Neuronal stem cell (in vitro differentiated cells): ENCODE results near the gene ZNF853.
A peak's percentile ranks its signal among the peaks of the same experiment; 100 is the strongest.

ENCODE experiments used
- DNase-seq: peaks from one replicate; pipeline ENCODE4 v3.0.0-alpha.2; 2013; ENCODE audit warnings: low spot score
- H2AFZ ChIP-seq: one replicate; pipeline ENCODE4 v1.6.1; 2013; ENCODE audit warnings: mild to moderate bottlenecking, low read length, inconsistent platforms
- H2AK5ac ChIP-seq: 2 replicates; pipeline ENCODE4 v1.6.1; 2013; ENCODE audit warnings: low read depth, mild to moderate bottlenecking, inconsistent platforms, low read length, moderate library complexity, mixed read lengths
- H2BK120ac ChIP-seq: 2 replicates; pipeline ENCODE4 v1.6.1; 2013; ENCODE audit warnings: low read depth, mild to moderate bottlenecking, inconsistent platforms, low read length, moderate library complexity, mixed read lengths
- H2BK12ac ChIP-seq: one replicate; pipeline ENCODE4 v1.6.1; 2013; ENCODE audit warnings: low read length, inconsistent platforms
- H2BK15ac ChIP-seq: 2 replicates; pipeline ENCODE4 v1.6.1; 2013; ENCODE audit warnings: mild to moderate bottlenecking, low read length, inconsistent platforms, mixed read lengths
- H2BK5ac ChIP-seq: one replicate; pipeline ENCODE4 v1.6.1; 2013; ENCODE audit warnings: inconsistent platforms, mild to moderate bottlenecking, low read length, moderate library complexity
- H3K14ac ChIP-seq: one replicate; pipeline ENCODE4 v1.6.1; 2013; ENCODE audit warnings: low read length, inconsistent platforms
- H3K18ac ChIP-seq: 2 replicates; pipeline ENCODE4 v1.6.1; 2013; ENCODE audit warnings: low read length, inconsistent platforms
- H3K23ac ChIP-seq: 2 replicates; pipeline ENCODE4 v1.6.1; 2013; ENCODE audit warnings: low read depth, mild to moderate bottlenecking, mixed read lengths, low read length, inconsistent platforms; ENCODE audit not compliant: poor library complexity
- H3K27ac ChIP-seq: replicated peaks from 3 replicates; pipeline ENCODE4 v1.5.1; 2013; ENCODE audit warnings: low read length, inconsistent platforms
- H3K27me3 ChIP-seq, 3 experiments: 2 replicates each; pipeline ENCODE4 v1.6.1; 2013; ENCODE audit warnings: low read length in 3 of 3, mild to moderate bottlenecking in 2 of 3, inconsistent platforms in 1 of 3, low read depth in 1 of 3, mixed read lengths in 1 of 3, moderate library complexity in 1 of 3; ENCODE audit not compliant: control insufficient read depth in 3 of 3, insufficient read depth in 3 of 3
- H3K36me3 ChIP-seq, 2 donors: replicated peaks in 1 of 2; 2 replicates each; pipeline ENCODE4 v1.6.1; 2013; ENCODE audit warnings: low read length in 2 of 2; ENCODE audit not compliant: control insufficient read depth in 2 of 2, insufficient read depth in 2 of 2
- H3K4ac ChIP-seq: 2 replicates; pipeline ENCODE4 v1.6.1; 2013; ENCODE audit warnings: inconsistent platforms, mild to moderate bottlenecking, low read length, moderate library complexity
- H3K4me1 ChIP-seq, 2 donors: 1 replicate in 1 of 2; 2 replicates in 1 of 2; pipeline ENCODE4 v1.6.1; 2013; ENCODE audit warnings: low read length in 2 of 2, low read depth in 1 of 2; ENCODE audit not compliant: control insufficient read depth in 2 of 2, insufficient read depth in 1 of 2
- H3K4me2 ChIP-seq: one replicate; pipeline ENCODE4 v1.6.1; 2013; ENCODE audit warnings: mild to moderate bottlenecking, low read length, inconsistent platforms; ENCODE audit not compliant: insufficient read depth, poor library complexity, severe bottlenecking
- H3K4me3 ChIP-seq, 2 donors: 2 replicates each; pipeline ENCODE4 v1.5.1; 2013; ENCODE audit warnings: low read length in 2 of 2, mild to moderate bottlenecking in 2 of 2, inconsistent platforms in 1 of 2, moderate library complexity in 1 of 2
- H3K79me1 ChIP-seq: one replicate; pipeline ENCODE4 v1.6.1; 2013; ENCODE audit warnings: low read depth, mild to moderate bottlenecking, inconsistent platforms, low read length, moderate library complexity
- H3K9ac ChIP-seq: one replicate; pipeline ENCODE4 v1.6.1; 2013; ENCODE audit warnings: mild to moderate bottlenecking, low read depth, low read length, inconsistent platforms; ENCODE audit not compliant: poor library complexity
- H3K9me3 ChIP-seq, 2 donors: replicated peaks in 1 of 2; 2 replicates each; pipeline versions ENCODE3 to v1.6.1; 2013; ENCODE audit warnings: low read length in 2 of 2, mild to moderate bottlenecking in 2 of 2, inconsistent platforms in 1 of 2, low read depth in 1 of 2, mixed read lengths in 1 of 2, moderate library complexity in 1 of 2; ENCODE audit not compliant: control insufficient read depth in 2 of 2, insufficient read depth in 1 of 2
- H4K8ac ChIP-seq: one replicate; pipeline ENCODE4 v1.6.1; 2013; ENCODE audit warnings: low read depth, mild to moderate bottlenecking, inconsistent platforms, low read length, moderate library complexity
- H4K91ac ChIP-seq: one replicate; pipeline ENCODE4 v1.6.1; 2013; ENCODE audit warnings: low read length, low read depth, mild to moderate bottlenecking, inconsistent platforms; ENCODE audit not compliant: poor library complexity
- WGBS, 2 donors: extraction: QIAGEN DNeasy Blood & Tissue Kit; methylation state at CpG; one replicate each; pipeline ENCODE4 v1.1.7; 2013; ENCODE audit warnings: missing lambda C conversion rate in 2 of 2, mixed read lengths in 1 of 2; ENCODE audit not compliant: insufficient read length in 2 of 2, insufficient replicate concordance in 1 of 2; ENCODE audit errors: extremely low coverage in 2 of 2; 5-methylcytosine and 5-hydroxymethylcytosine counted together

The ZNF853 gene

DNA sequence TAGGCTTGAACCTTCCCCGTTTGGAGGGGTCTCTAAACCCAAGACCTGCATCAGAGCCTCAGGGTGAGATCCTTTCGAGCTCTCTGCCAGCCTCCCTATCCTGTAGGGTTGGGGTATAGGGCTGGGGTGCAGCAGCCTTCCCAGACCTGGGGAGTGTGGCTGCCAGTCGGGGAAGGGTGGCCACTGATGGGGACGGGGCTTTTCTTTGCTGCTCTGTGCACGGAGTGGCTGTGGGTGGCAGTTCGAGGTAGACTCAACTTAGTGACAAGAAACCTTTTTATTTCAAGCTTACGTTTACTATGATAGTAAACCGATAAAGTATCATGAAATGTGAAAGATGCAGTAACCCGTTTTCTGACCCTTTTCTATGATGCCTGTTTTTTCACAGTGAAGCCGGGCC lies 34.7 kb downstream of the ZNF853 start:
- H2AFZ ChIP-seq: no peak overlapping the region
- no peak overlapping the region for H4K8ac ChIP-seq
- no peak overlapping the region for H2BK5ac ChIP-seq
- H3K4me3 ChIP-seq: no peak overlapping the region
- H3K79me1 ChIP-seq: peaks cover 21% of the 10 kb centered on the region
- no peak overlapping the region for H3K27ac ChIP-seq
- no peak overlapping the region for H3K23ac ChIP-seq
- no peak overlapping the region for H3K4me2 ChIP-seq
- DNase-seq: no peak
- H4K91ac ChIP-seq: no peak overlapping the region
- no peak overlapping the region for H2AK5ac ChIP-seq
- no peaks in the 10 kb centered on the region for H3K4me1 ChIP-seq
- H3K4ac ChIP-seq: no peak overlapping the region
- peaks cover 53 to 80% of the 10 kb centered on the region in 2 donors for H3K36me3 ChIP-seq
- H2BK12ac ChIP-seq: no peak overlapping the region
- peaks cover 25 to 32% of the 10 kb centered on the region in 2 donors for H3K9me3 ChIP-seq
- H3K18ac ChIP-seq: no peak overlapping the region
- H3K9ac ChIP-seq: no peak overlapping the region
- H2BK120ac ChIP-seq: no peak overlapping the region
- no peak overlapping the region for H2BK15ac ChIP-seq
- H3K14ac ChIP-seq: no peak overlapping the region
- no peaks in the 10 kb centered on the region for H3K27me3 ChIP-seq
- no CpG with 5 or more reads among the region's 10 CpGs for WGBS, 2 donors

DNA sequence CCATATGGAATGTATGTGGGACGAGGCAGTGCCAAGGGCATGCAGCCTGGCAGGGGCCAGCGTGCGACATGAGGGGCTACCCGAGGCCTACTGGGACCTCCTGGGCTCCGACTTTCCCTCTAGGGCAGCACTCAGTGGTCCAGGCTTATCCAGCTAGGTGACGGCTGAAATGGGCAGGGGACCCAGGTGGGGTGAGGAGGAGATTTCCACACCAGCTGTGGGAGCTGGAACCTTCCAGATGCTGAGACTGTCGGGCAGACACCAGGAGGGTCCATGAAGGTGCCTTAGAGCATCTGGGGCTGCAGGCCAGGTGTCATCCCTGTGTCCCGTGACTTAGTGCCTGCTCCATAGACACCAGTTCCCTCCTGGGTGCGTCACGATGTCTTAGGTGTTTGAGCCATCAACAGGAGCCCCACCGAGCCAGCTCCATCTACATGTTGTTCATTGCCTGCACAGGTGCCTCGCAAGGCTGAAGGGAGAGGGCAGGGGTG lies 35.2 kb downstream of the ZNF853 start:
- H3K79me1 ChIP-seq: peaks cover 21% of the 10 kb centered on the region
- no peaks in the 10 kb centered on the region for H3K4me1 ChIP-seq
- H4K8ac ChIP-seq: no peak overlapping the region
- no peak overlapping the region for H2AK5ac ChIP-seq
- no peak overlapping the region for H3K4ac ChIP-seq
- H3K27me3 ChIP-seq: no peaks in the 10 kb centered on the region
- no CpG with 5 or more reads among the region's 12 CpGs for whole genome bisulfite sequencing, 2 donors
- no peak for DNase-seq
- H2BK5ac ChIP-seq: no peak overlapping the region
- H3K4me3 ChIP-seq: no peak overlapping the region
- H3K9ac ChIP-seq: no peak overlapping the region
- no peak overlapping the region for H4K91ac ChIP-seq
- no peak overlapping the region for H3K18ac ChIP-seq
- peaks cover 25 to 32% of the 10 kb centered on the region in 2 donors for H3K9me3 ChIP-seq
- H2BK15ac ChIP-seq: no peak overlapping the region
- peak overlapping the region; percentile 22 for H3K23ac ChIP-seq
- no peak overlapping the region for H3K14ac ChIP-seq
- peaks cover 54 to 83% of the 10 kb centered on the region in 2 donors for H3K36me3 ChIP-seq
- H3K4me2 ChIP-seq: no peak overlapping the region
- no peak overlapping the region for H2BK12ac ChIP-seq
- H2BK120ac ChIP-seq: no peak overlapping the region
- no peak overlapping the region for H2AFZ ChIP-seq
- no peak overlapping the region for H3K27ac ChIP-seq

DNA sequence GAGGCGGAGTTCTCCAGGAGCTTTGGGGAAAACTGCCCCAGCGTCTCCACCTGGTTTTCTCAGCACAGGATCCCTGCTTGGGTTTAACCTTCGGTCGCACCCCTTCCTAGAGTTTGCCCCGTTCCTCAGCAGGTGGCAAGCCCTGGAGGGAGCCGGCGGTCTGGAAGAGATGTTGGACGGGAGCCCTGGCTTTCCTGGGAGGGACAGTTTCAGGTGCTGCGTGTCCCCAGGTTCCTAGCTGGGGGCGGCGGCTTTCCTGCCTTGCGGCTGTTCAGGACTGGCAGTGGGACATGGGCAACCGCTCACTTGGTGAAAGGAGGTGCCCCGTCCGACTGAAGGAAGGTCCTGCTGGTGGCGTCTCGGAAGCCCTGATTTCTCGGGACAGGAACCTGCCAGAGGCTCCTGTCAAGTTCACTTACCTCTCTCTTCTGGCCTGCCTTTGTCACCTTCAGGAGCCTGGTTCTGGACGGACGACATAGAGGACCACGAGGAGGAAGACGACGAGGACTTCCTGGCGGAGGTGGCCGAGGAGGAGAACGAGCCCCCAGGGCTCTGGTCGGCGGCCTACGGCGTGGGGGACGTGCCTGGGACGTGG lies 36.5 kb downstream of the ZNF853 start:
- Histone ChIP-seq H2BK5ac (peak overlapping the region; percentile 71), H3K4ac (no peak overlapping the region), H2BK120ac (no peak overlapping the region), H2AFZ (no peak overlapping the region), H3K79me1 (peaks cover 16% of the 10 kb centered on the region), H2BK15ac (no peak overlapping the region), H3K9me3 (peaks cover 26 to 36% of the 10 kb centered on the region in 2 donors), H4K8ac (no peak overlapping the region), H3K9ac (no peak overlapping the region), H4K91ac (no peak overlapping the region), H3K4me3 (no peak overlapping the region), H2AK5ac (no peak overlapping the region), H3K18ac (no peak overlapping the region), H3K27me3 (no peaks in the 10 kb centered on the region), H3K4me2 (no peak overlapping the region), H3K27ac (no peak overlapping the region), H3K4me1 (no peaks in the 10 kb centered on the region), H3K23ac (no peak overlapping the region), H3K36me3 (peaks cover 48 to 75% of the 10 kb centered on the region in 2 donors), H2BK12ac (no peak overlapping the region), H3K14ac (no peak overlapping the region)
- WGBS, 2 donors: no CpG with 5 or more reads among the region's 32 CpGs
- no peak for DNase-seq

DNA sequence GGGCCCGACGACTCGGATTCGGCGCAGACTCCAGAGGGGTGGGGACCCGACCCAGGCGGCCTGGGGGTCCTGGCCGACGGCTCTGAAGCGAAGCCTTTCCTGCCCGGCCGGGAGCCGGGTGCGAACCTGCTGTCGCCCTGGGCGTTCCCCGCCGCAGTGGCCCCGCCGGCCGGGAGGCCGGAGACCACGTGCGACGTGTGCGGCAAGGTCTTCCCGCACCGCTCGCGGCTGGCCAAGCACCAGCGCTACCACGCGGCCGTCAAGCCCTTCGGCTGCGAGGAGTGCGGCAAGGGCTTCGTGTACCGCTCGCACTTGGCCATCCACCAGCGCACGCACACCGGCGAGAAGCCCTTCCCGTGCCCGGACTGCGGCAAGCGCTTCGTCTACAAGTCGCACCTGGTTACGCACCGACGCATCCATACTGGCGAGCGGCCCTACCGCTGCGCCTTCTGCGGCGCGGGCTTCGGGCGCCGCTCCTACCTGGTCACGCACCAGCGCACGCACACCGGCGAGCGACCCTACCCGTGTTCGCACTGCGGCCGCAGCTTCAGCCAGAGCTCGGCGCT lies 37.1 kb downstream of the ZNF853 start:
- Histone ChIP-seq H2AK5ac (no peak overlapping the region), H3K4me1 (no peaks in the 10 kb centered on the region), H2BK5ac (no peak overlapping the region), H2BK120ac (no peak overlapping the region), H3K27me3 (no peaks in the 10 kb centered on the region), H3K4me2 (peak overlapping the region; percentile 11), H3K23ac (no peak overlapping the region), H3K14ac (no peak overlapping the region), H3K79me1 (peaks cover 14% of the 10 kb centered on the region), H3K27ac (no peak overlapping the region), H3K9ac (no peak overlapping the region), H4K8ac (no peak overlapping the region), H2AFZ (no peak overlapping the region), H2BK15ac (no peak overlapping the region), H2BK12ac (no peak overlapping the region), H3K4me3 (no peak overlapping the region), H3K9me3 (peaks cover 26 to 36% of the 10 kb centered on the region in 2 donors), H3K18ac (no peak overlapping the region), H3K4ac (no peak overlapping the region), H4K91ac (no peak overlapping the region), H3K36me3 (peaks cover 43 to 69% of the 10 kb centered on the region in 2 donors)
- no CpG with 5 or more reads among the region's 75 CpGs for WGBS, 2 donors
- DNase-seq: no peak
